GM19467 (cell line): ENCODE results near the gene EHBP1.
"Not testable (repeated sequence)": the region's sequence is repeated elsewhere in the genome, so short reads cannot be mapped to it uniquely, and the experiment has no call there.

ENCODE experiments used
- ATAC-seq: cut with Tn5 transposase; IDR thresholded peaks from one replicate; pipeline ENCODE4 v1.9.1; 2021; ENCODE audit warnings: mild to moderate bottlenecking, moderate library complexity; ENCODE audit not compliant: unreplicated experiment

EHBP1 gene

GRCh38 chr2:63058144-63058920 is 352.8 kb downstream of the EHBP1 start:
- ATAC-seq, result no peak

GRCh38 chr2:63058921-63059792 is 353.6 kb downstream of the EHBP1 start:
- ATAC-seq, result no peak

DNA sequence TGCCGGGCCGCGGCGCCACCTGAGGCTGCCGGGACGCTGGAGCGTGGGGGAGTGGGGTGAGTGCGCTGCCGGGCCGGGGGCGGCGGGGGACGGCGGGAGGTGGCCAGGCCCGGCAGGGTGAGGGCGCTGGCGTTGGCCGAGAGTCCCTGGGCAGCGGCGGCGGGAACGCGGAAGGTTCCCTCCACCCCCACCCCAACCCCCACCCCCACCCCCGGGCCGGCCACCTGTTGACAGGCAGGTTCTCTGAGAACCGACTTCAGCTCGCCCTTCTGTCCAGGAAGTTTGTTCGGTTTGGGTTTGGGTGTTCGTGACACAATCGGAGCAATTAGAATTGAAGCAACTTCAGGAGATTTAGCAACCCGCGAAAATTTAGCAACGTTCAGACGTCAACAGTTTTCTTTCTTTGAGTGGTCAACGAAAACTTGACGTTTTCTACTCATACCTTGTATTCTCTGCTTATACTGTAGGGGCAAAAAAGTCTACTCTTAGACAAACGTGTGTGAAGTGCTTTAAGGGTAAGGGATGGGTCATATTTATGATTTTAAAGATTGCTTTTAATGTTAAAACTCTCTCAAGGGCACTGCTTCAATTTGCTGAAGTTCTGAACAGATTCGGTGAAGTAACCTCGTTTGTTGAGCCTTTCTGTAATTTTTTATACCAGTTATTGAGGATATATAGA is 354.4 kb downstream of the EHBP1 start:
- ATAC-seq, result no peak

DNA sequence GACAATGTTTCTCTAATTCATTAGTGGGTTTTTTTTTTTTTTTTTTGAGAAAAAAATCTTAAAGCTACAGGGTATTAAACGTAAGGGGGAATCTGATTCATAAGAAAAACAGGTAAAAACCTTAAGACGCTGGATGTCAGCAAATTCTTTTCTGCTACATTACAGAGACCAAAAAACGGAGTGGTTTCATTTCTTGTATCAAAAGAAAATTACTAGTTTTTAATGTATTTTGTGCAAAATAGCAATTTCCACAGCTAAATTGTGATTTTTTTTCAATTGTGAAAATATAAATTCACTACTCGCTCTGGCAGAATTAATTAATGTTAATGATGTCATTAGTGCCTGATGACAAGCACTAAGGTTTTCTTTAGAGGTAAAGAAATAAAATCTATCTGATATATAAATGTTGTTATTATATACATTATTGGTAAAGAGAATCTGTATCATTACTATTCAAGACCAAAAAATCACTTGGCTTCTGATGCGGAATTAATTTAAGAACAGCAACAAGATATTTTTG is 355.0 kb downstream of the EHBP1 start:
- no peak for ATAC-seq

GRCh38 chr2:63064197-63064596 is 358.7 kb downstream of the EHBP1 start:
- no peak for ATAC-seq

DNA sequence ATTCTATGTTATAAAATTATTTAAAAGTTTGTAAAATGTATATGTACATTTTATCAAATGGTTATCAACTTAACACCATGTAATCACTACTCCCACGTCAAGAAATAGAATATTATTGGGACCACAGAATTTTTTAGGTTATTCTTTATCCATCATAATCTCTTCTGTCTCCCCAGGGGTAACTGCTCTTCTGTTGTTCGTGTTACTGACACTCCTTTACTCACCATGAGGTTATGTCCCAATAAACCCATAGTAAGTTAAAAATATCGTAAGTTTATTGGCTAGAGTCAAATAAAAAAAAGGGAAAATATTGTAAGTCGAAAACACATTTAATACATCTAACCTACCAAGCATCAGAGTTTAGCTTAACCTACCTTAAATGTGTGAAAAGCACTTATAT is 359.1 kb downstream of the EHBP1 start:
- ATAC-seq, result no peak

- ATAC-seq, result no peak
Observed at GRCh38 chr2:63066265-63066664, 360.8 kb downstream of the EHBP1 start.

DNA sequence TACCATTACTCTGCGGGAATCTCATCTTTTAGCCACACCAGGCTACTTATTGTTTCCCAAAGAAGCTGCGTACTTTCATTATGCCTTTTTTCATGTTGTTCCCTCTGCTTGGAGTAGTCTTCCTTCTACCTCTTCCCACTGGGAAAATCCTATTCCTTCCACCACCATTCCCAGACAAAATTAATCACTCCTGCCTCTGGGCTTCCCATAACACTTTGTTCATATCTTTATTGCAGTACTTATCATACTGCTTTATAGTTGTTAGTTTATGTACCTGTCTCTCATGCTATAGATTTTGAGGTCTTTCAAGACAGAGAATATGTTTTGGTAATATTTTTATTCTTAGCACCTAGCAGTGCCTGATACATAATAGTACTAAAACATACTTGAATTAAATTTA is 361.3 kb downstream of the EHBP1 start:
- ATAC-seq, result no peak

GRCh38 chr2:63071664-63072063 is 366.2 kb downstream of the EHBP1 start:
- no peak for ATAC-seq

GRCh38 chr2:63073994-63074393 is 368.5 kb downstream of the EHBP1 start:
- no peak for ATAC-seq

- not testable (repeated sequence) for ATAC-seq
Observed at GRCh38 chr2:63074399-63074798, 368.9 kb downstream of the EHBP1 start.

GRCh38 chr2:63078852-63079606 is 373.5 kb downstream of the EHBP1 start:
- ATAC-seq, result no peak

DNA sequence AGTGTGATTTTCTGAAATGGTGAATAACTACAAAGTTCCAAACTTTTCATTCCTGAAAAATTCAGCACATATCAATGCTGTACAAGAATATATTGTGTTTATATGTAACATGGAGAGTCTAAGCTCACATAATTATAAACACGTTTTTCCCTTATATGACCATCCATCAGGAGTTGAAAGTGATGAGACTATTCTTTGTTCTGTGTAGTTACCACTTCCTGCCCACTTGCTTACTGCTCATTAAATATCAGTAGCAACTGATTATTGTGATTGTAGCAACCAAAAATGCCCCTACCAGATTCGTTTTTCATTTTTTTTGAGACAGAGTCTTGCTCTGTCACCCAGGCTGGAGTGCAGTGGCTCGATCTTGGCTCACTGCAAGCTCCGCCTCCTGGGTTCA is 375.9 kb downstream of the EHBP1 start:
- no peak for ATAC-seq

GRCh38 chr2:63086687-63087086 is 381.2 kb downstream of the EHBP1 start:
- ATAC-seq, result no peak

GRCh38 chr2:63092401-63092800 is 386.9 kb downstream of the EHBP1 start:
- ATAC-seq, result no peak

- no peak for ATAC-seq
Observed at GRCh38 chr2:63092857-63093256, 387.3 kb downstream of the EHBP1 start.

DNA sequence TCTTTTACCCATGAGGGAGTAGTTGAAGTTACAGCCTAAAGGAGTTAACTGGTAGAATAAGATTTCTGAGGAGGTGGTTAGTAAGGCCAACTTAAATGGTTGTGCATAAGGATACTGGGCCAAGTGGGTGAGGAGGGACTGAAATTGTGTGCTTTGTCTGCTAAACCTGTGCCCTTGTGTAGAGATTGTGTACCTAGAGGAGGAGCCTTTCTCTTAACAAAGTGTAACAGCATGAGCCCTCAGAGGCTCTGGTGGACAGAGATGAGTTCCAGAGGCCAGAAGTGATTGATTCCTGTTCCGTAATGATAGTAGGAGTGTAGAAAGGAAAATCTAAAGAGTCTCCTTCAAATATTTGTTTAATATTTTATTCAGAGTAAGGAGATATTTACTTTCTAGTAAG is 388.0 kb downstream of the EHBP1 start:
- no peak for ATAC-seq
